Activated gamma-delta T cell (primary cell): ENCODE results near the gene EIF2B4.
A peak's percentile ranks its signal among the peaks of the same experiment; 100 is the strongest.
"Not testable (repeated sequence)": the region's sequence is repeated elsewhere in the genome, so short reads cannot be mapped to it uniquely, and the experiment has no call there.

Experiments
- DNase-seq: peaks from one replicate; lab custom pipeline; 2025; lab: John Stamatoyannopoulos, UW

The EIF2B4 gene

GRCh38 chr2:27377618-27378095 lies 7.5 kb upstream of the EIF2B4 start:
- DNase-seq = no peak

DNA sequence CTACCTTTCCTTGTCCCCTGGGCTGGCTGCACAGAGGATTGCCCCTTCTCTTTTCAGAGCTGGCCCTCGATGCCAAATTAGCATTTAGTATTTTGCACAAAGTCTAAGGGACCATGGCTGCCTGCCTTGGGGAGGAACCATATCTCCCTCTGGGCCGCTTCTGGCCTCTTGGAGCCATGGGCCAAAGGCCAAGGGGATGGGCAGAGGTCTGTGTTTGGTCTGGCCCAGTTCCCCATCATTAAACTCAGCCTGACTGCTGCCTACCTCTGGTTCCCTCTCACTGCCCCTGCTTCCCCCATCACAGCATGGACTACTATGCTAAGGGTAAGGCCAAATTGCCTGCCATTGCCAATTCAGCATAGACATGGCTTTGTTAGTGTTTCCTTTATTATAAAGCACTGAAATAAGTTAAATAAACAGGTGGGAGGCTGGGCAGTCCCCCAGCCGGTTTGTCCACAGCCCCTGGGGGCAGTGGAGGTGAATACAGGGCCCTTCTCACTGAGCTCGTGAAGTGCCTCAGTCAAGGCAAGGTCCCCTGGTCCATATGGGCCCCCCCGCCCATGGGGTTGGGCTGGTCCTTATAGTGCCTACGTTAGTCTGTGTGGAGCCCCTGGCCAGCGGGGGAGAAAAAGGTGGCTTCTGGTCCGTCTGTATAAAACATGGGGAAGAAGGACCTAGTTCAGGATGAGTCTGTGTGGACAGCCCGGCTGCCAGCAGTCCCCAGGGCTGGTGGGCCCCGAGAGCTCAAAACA lies 6.9 kb upstream of the EIF2B4 start:
- DNase-seq = no peak

- DNase-seq = no peak
These were observed 6.2 kb upstream of the EIF2B4 start for GRCh38 chr2:27376151-27376865.

DNA sequence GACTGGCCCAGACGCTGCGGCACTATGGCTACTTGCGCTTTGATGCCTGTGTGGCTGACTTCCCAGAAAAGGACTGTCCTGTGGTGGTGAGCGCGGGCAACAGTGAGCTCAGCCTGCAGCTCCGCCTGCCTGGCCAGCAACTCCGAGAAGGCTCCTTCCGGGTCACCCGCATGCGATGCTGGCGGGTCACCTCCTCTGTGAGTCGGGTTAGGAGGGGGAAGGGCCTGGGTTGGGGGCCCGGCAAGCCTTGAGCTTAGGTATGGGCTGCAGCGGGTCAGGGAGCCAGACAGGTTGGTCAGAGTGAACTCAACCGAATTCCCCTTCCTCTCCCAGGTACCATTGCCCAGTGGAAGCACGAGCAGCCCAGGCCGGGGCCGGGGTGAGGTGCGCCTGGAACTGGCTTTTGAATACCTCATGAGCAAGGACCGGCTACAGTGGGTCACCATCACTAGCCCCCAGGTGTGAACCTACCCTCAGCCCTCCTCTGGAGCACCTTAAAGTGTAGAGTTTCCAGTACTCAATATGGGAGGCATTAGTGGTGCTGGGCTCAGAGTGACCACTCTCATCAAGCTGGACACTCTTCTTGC lies 5.5 kb upstream of the EIF2B4 start:
- no peak for DNase-seq

- DNase-seq = no peak
These were observed 3.4 kb upstream of the EIF2B4 start for GRCh38 chr2:27373567-27373966.

- no peak for DNase-seq
These were observed 2.8 kb upstream of the EIF2B4 start for GRCh38 chr2:27372937-27373336.

DNA sequence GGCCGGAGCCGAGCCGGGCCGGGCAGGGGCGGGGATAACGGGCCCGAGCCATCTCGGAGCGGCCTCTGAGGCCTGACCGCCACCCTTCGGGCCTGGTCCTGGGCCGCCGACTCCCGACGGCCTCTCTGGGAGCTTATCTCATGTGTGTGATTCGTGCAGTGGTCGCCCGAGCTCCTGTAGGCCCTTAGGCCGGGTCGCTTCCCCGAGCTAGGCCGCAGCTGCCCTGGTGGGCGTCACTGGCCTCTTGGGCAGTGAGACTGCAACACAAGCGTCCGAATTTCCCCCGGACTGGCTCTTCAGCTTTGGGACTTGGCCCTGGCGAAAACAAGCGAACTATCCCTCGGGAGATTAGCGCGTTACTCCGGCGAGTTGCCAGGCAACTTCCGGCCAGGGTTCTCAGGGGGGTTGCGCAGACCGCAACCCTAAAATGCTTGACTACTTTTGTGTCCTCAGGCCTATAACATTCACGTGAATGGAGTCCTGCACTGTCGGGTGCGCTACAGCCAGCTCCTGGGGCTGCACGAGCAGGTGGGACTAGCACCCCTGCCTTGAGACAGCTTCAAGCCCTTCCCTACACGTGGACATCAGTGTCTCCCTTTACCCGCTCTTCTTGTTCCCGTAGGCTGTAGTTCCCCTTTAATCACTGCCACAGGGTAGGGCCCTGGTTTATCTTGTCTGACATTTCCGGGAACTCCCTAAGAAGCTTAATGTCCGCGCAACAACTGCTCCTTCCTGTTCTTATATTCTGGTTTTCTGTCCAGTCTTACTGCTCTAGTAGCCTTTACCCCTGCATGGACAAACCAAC lies 880 bp upstream of the EIF2B4 start:
- no peak for DNase-seq

DNA sequence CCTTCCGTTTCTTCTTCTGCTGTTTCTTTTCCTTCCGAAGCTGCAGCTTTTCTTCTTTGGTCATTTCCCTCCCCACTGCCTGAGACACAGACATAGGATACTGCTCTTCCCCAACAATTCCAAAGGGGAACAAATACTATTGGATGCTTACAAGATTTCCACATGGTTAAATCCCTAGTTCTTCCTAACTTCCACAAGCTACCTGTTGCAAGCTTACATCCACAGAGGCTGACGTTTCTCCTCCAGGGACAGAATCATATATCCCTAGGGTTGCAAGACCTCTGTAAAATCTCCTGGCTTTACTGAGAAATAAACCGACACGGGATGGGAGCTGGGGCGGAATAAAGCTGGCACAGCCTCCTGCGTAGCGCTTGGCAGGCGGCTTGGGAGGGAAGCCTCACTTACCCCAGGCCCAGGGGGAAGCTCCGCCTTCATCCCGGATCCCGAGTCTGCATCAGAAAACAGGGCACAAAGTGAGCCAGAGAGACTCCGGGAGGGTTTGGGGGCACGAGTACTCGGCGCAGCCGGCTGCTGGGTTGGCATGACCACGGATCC lies 590 bp downstream of the EIF2B4 start:
- no peak for DNase-seq

DNA sequence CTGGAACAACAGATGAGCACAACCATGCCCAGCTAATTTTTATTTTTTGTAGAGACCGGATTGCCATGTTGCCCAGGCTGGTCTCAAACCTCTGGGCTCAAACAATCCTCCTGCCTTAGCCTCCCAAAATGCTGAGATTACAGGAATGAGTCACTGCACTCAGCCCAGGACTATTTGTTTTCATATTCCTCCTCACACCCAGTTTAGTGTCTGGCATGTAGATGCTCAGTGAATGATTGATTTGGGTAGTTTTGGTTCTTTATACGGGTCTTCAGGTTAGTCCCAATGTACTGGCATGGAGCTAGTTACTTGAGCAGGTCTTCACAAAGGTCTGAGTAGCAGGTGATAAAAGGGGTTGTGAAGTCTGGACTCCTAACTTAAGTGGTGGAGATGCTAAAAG lies 6.2 kb downstream of the EIF2B4 start:
- DNase-seq = no peak

DNA sequence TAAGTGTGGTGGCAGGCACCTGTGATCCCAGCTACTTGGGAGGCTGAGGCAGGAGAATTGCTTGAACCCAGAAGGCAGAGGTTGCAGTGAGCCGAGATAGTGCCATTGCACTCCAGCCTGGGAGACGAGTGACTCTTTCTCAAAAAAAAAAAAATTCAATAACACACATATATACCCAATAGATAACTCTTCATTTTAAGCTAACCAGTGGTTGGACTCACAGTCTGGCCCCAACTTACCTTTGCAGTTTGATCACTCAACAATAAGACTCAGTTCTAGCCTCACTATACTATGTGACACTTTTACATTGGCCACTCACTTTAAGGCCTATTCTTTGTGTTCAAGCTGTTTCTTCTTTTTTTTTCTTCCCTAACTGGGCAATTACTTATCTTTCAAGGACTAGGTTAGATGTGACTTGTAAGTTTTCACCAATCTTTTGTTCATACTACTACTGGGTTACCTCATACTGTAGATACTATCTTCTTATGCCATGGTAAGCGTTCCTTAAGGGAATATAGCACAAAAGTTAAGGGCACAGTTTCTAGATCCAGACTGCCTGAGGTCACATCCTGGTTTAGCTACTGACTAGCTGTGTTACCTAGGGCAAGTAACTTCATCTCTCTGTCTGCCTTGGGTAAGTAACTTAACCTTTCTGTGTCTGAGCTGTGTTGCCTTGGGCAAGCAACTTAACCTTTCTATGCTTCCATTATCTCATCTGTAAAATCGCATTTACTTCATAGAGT lies 7.3 kb downstream of the EIF2B4 start:
- no peak for DNase-seq

GRCh38 chr2:27356382-27357181 lies 13.6 kb downstream of the EIF2B4 start, which contains the start of gene GTF3C2:
Gene GTF3C2, minus strand, starts transcription at chr2:27356764. Its CDS starts 13,210 bp downstream, at chr2:27343554.
- DNase-seq = peak; percentile 70

DNA sequence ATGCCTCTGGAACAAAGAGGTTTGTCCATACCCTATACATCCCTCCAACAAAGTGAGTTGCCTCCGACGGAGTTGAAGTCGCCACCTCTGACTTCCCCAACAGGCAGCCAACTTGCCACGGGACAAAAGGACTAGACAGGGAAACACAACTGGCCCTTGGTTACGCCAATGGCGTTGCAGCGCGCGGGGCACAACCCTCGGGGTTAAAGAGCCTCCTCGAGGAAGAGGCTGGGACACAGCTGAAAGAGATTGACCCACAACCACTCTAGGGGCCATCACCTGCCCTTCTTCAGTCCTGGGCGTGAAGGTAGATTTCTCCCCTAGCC lies 14.1 kb downstream of the EIF2B4 start:
- peak; percentile 38 for DNase-seq

DNA sequence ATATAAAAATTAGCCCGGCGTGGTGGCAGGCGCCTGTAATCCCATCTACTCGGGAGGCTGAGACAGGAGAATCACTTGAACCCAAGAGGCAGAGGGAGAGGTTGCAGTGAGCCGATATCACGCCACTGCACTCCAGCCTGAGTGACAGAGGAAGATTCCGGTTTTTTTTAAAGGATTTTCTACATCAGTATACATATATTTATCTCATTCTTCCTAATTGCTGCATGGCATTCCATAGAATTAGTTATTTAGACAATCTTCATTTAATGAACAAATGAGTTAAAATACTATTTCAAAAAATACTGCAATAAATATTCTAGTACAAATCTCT lies 15.6 kb downstream of the EIF2B4 start:
- DNase-seq = no peak

DNA sequence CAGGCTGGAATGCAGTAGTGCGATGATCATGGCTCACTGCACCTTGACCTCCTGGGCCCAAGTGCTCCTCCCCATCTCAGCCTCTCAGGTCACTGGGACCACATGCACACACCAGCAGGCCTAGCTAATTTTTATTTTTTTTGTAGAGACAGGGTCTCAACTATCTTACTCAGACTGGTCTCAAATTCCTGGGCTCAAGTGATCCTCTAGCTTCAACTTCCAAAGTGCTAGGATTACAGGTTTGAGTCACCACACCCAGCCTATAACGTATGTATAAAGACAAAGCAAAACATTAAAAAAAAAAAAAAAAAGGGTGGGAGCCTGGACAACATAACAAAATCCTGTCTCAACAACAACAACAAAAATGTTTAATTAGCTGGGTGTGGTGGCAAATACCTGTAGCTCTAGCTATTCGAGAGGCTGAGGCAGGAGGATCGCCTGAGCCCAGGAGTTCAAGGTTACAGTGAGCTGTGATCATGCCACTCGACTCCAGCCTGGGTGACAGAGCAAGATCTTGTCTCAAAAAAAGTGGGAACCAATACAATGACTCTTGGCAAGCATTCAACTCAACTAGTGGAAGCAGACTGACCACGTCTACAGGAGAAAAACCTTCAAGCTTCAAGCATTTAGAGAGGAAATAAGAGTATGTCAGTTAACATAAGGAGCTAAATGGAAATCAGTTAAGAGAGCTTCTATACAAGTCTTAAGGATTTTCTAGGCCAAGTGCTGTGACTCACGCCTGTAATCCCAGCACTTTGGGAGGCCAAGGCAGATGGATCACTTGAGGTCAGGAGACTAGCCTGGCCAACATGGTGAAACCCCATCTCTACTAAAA lies 16.2 kb downstream of the EIF2B4 start:
- DNase-seq = no peak

DNA sequence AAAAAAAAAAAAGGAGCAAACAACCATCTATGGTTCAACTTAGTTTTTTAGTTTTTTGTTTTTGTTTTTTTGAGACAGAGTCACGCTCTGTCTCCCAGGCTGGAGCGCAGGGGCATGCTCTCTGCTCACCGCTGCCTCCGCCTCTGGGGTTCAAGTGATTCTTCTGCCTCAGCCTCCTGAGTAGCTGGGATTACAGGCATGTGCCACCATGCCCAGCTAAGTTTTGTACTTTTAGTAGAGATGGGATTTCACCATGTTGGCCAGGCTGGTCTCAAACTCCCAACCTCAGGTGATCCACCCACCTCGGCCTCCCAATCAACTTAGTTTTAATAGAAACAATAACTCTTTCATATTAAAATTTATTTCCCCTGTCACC lies 16.8 kb downstream of the EIF2B4 start:
- not testable (repeated sequence) for DNase-seq

- DNase-seq = no peak
These were observed 18.1 kb downstream of the EIF2B4 start for GRCh38 chr2:27351802-27352598.

- no peak for DNase-seq
These were observed 19.9 kb downstream of the EIF2B4 start for GRCh38 chr2:27350106-27350693.

DNA sequence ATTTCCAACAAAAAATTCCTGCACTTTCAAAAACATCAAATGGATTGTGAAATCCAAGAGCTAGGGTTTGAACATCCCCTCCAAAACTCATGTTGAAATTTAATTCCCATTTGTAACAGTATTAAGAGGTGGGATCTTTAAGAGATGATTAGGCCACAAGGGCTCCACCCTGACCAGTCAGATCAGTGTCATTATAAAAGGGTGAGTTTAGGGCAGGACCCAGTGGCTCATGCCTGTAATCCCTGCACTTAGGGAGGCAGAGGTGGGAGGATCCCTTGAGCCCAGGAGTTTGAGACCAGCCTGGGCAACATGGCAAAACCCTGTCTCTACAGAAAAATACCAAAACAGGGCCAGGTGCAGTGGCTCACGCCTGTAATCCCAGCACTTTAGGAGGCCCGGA lies 22.5 kb downstream of the EIF2B4 start:
- no peak for DNase-seq
